GM12892 (cell line): ENCODE measurements around the gene SPIRE1. TPM values are rescaled to one million over a fixed set of nuclear protein-coding genes. Genes with fewer than 3 reads are reported as not detected.

Experiments used
- DNase-seq: peaks from one replicate; pipeline ENCODE4 v3.0.0; 2011; ENCODE audit not compliant: insufficient read length
- FAIRE-seq: peaks from 2 replicates; lab custom pipeline; 2011; peaks lifted over from hg19 to GRCh38; lab: Jason Lieb, UNC
- POLR2A ChIP-seq: IDR thresholded peaks from 2 replicates; pipeline ENCODE4 v1.6.1; 2011; ENCODE audit warnings: low read depth, low read length, control low read depth
- POLR2AphosphoS5 ChIP-seq: IDR thresholded peaks from 2 replicates; pipeline ENCODE4 v1.6.1; 2011; ENCODE audit warnings: low read depth, low read length, control low read depth
- TAF1 ChIP-seq: IDR thresholded peaks from 2 replicates; pipeline ENCODE4 v1.6.1; 2011; ENCODE audit warnings: low read depth, mild to moderate bottlenecking, control low read depth, low read length, borderline replicate concordance
- polyA plus RNA-seq: library from polyadenylated mRNA; unstranded; fragments of >200 nt; gene quantifications from one replicate; pipeline ENCODE4 v1.2.1, GENCODE V29; 2012; ENCODE audit warnings: missing spikeins, inconsistent platforms; ENCODE audit not compliant: missing spikeins

SPIRE1 gene
- polyA plus RNA-seq: 2.9 TPM

GRCh38 chr18:12657684-12658425, at the start of gene SPIRE1:
Gene SPIRE1 (minus strand): TSS chr18:12658107. CDS start chr18:12657866, 241 bp downstream.
- peak; percentile 77 for FAIRE-seq
- TF ChIP-seq POLR2A: no peak
- TF ChIP-seq POLR2AphosphoS5: no peak
- TF ChIP-seq TAF1: no peak
- peak; percentile 32 for DNase-seq

GRCh38 chr18:12703664-12704063, 45.8 kb upstream of the SPIRE1 start:
- TF ChIP-seq POLR2A (no peak), POLR2AphosphoS5 (no peak), TAF1 (no peak)
- DNase-seq (no peak), FAIRE-seq (no peak)

GRCh38 chr18:12703096-12703567, 45.2 kb upstream of the SPIRE1 start:
- FAIRE-seq: no peak
- TF ChIP-seq POLR2AphosphoS5 (no peak), POLR2A (no peak)
- DNase-seq: no peak

- DNase-seq (peak; percentile 86), FAIRE-seq (peak; percentile 87)
- TF ChIP-seq TAF1 (peak; percentile 93), POLR2A (peak; percentile 94), POLR2AphosphoS5 (peak; percentile 79; the same call in 1 of the 2 replicates)
Observed at GRCh38 chr18:12702221-12703095, 44.6 kb upstream of the SPIRE1 start, which contains the start of the genes CEP76 and PSMG2. Gene CEP76 (minus strand): TSS chr18:12702723. CDS start chr18:12702548, 175 bp downstream. Gene PSMG2 (plus strand): TSS chr18:12703042. CDS start chr18:12703108, 66 bp downstream.

GRCh38 chr18:12701161-12701560, 43.3 kb upstream of the SPIRE1 start:
- FAIRE-seq: no peak
- TF ChIP-seq POLR2A (no peak), POLR2AphosphoS5 (no peak), TAF1 (no peak)

GRCh38 chr18:12699747-12700146, 41.8 kb upstream of the SPIRE1 start:
- FAIRE-seq (no peak), DNase-seq (no peak)
- TF ChIP-seq TAF1 (no peak), POLR2AphosphoS5 (no peak), POLR2A (no peak)

More at GRCh38 chr18:12701161-12701560, 43.3 kb upstream of the SPIRE1 start:
- DNase-seq: no peak

GRCh38 chr18:12694032-12694431, 36.1 kb upstream of the SPIRE1 start:
- TF ChIP-seq POLR2AphosphoS5: no peak
- no peak for TF ChIP-seq TAF1
- TF ChIP-seq POLR2A: no peak
- no peak for DNase-seq
- FAIRE-seq: no peak

- FAIRE-seq: no peak
- no peak for TF ChIP-seq TAF1
- TF ChIP-seq POLR2A: no peak
- TF ChIP-seq POLR2AphosphoS5: no peak
- no peak for DNase-seq
Observed at GRCh38 chr18:12692206-12692605, 34.3 kb upstream of the SPIRE1 start.

GRCh38 chr18:12689256-12689850, 31.4 kb upstream of the SPIRE1 start:
- DNase-seq (no peak), FAIRE-seq (no peak)
- TF ChIP-seq TAF1 (no peak), POLR2AphosphoS5 (no peak), POLR2A (no peak)

GRCh38 chr18:12686100-12686499, 28.2 kb upstream of the SPIRE1 start:
- no peak for TF ChIP-seq POLR2AphosphoS5
- no peak for TF ChIP-seq TAF1
- TF ChIP-seq POLR2A: no peak
- DNase-seq (no peak), FAIRE-seq (no peak)
